ENCODE results near the gene BPIFA3. TPM values are rescaled to one million over a fixed set of nuclear protein-coding genes. Genes with fewer than 3 reads are reported as not detected.

The BPIFA3 gene
- polyA plus RNA-seq, 1 donor = not detected

- DNase-seq = no peak
These were observed 46.6 kb downstream of the BPIFA3 start for GRCh38 chr20:33263784-33264183.

- no peak for DNase-seq
These were observed 50.5 kb downstream of the BPIFA3 start for GRCh38 chr20:33267701-33268100.

- DNase-seq = no peak
These were observed 55.2 kb downstream of the BPIFA3 start for GRCh38 chr20:33272155-33272873.

DNA sequence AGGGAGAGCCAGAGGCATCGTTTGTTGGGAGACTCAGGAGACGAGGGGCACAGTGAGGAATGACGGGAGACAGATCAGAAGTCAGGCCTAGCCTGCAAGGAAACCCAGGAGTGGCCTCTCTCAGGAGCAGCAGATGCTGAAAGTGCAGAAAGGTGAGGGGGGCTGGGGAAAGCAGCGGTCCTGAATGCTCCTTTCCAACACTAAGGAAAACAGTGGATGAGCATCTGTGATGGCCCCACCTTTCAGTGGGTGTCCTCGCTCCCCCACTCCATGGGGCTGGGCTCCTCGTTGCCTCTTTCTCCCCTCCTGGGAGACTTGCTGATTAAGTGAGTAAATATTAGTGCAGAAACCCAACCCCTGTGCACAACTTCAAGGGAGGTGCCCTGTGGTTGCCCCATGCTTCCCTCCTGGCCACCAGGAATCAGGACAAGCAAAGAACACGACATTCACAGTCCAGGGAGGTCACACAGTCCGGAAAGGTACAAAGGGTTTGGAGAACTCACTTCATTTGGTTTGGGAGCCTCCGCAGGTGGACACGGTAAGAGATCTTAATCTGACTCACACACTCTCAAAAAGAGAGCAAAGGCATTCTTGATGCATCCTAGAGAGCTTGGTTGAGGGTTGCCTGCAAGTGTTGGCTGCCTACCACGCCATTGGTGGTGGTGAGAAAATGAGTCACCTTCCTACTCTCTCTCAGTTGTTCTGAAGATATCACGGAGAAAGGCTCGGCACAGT is 56.1 kb downstream of the BPIFA3 start:
- DNase-seq = no peak

GRCh38 chr20:33275215-33275614 is 58.1 kb downstream of the BPIFA3 start:
- no peak for DNase-seq

DNA sequence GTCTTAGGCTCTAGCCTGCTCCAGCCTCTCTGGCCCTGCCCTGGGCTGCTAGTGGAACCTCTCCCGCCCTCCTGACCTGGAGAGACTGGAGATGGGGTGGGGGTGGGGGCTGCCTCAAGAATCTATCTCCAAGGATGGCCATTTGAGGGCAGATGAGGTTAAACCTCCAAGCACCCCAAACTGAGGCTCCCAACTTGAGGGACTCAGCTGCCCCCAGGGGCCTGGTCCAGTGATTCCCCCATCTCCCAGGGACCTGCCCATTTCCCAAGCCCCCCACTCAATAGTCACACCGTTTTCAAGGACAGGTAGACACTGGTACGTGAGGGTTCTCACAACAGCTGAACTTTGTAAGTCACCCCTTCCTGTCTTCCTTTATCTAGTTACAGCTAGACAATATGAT is 58.7 kb downstream of the BPIFA3 start:
- DNase-seq = no peak

- DNase-seq = no peak
These were observed 59.4 kb downstream of the BPIFA3 start for GRCh38 chr20:33276303-33277113.

Other genes starting within 250 kb of the BPIFA3 start
- not detected for gene SUN5, start 212.9 kb upstream of the BPIFA3 start, polyA plus RNA-seq (ENCODE audit: insufficient read length)
- not detected for gene BPIFB2, start 209.6 kb upstream of the BPIFA3 start, polyA plus RNA-seq (ENCODE audit: insufficient read length)
- gene BPIFB6, start 185.7 kb upstream of the BPIFA3 start, polyA plus RNA-seq (ENCODE audit: insufficient read length) = not detected
- not detected for gene BPIFB3, start 163.4 kb upstream of the BPIFA3 start, polyA plus RNA-seq (ENCODE audit: insufficient read length)
- gene BPIFB4, start 137.7 kb upstream of the BPIFA3 start, polyA plus RNA-seq (ENCODE audit: insufficient read length) = 0.23 TPM
- not detected for gene BPIFA2, start 49.2 kb upstream of the BPIFA3 start, polyA plus RNA-seq (ENCODE audit: insufficient read length)
- not detected for gene BPIFA1, start 18.6 kb downstream of the BPIFA3 start, polyA plus RNA-seq (ENCODE audit: insufficient read length)
- not detected for gene BPIFB1, start 65.9 kb downstream of the BPIFA3 start, polyA plus RNA-seq (ENCODE audit: insufficient read length)
- gene CDK5RAP1, start 184.2 kb downstream of the BPIFA3 start, polyA plus RNA-seq (ENCODE audit: insufficient read length) = 24.6 TPM
- gene SNTA1, start 226.4 kb downstream of the BPIFA3 start, polyA plus RNA-seq (ENCODE audit: insufficient read length) = 36.6 TPM